ENCODE data around the gene RGP1. TPM values are rescaled to one million over a fixed set of nuclear protein-coding genes. Genes with fewer than 3 reads are reported as not detected.

Gene RGP1
- total RNA-seq, 1 donor from 2014 or later, result 35.7 TPM

- Mint-ChIP-seq H3K27ac (no peak overlapping the region), H3K9me3 (no peaks in the 10 kb centered on the region), H3K4me1 (ENCODE audit: unreplicated experiment) (no peaks in the 10 kb centered on the region), H3K36me3 (no peaks in the 10 kb centered on the region), H3K27me3 (no peaks in the 10 kb centered on the region), H3K4me3 (no peak overlapping the region)
- TF ChIP-seq CTCF (conservative IDR thresholded peaks at IDR 0.05), result no peak
- DNase-seq (ENCODE audit: extremely low spot score, unreplicated experiment), result no peak
These were observed 17.9 kb downstream of the RGP1 start for GRCh38 chr9:35766997-35767396.

GRCh38 chr9:35767458-35767857 is 18.4 kb downstream of the RGP1 start:
- H3K9me3 Mint-ChIP-seq, result no peaks in the 10 kb centered on the region
- H3K4me3 Mint-ChIP-seq, result no peak overlapping the region
- no peaks in the 10 kb centered on the region for H3K36me3 Mint-ChIP-seq
- no peaks in the 10 kb centered on the region for H3K27me3 Mint-ChIP-seq
- H3K4me1 Mint-ChIP-seq (ENCODE audit: unreplicated experiment), result no peaks in the 10 kb centered on the region
- no peak for TF ChIP-seq CTCF (conservative IDR thresholded peaks at IDR 0.05)
- H3K27ac Mint-ChIP-seq, result no peak overlapping the region
- DNase-seq (ENCODE audit: extremely low spot score, unreplicated experiment), result no peak

GRCh38 chr9:35769763-35770162 is 20.7 kb downstream of the RGP1 start:
- no peaks in the 10 kb centered on the region for H3K36me3 Mint-ChIP-seq
- DNase-seq (ENCODE audit: extremely low spot score, unreplicated experiment), result no peak
- no peaks in the 10 kb centered on the region for H3K9me3 Mint-ChIP-seq
- no peak overlapping the region for H3K27ac Mint-ChIP-seq
- no peaks in the 10 kb centered on the region for H3K4me1 Mint-ChIP-seq (ENCODE audit: unreplicated experiment)
- H3K4me3 Mint-ChIP-seq, result no peak overlapping the region
- no peak for TF ChIP-seq CTCF (conservative IDR thresholded peaks at IDR 0.05)
- no peaks in the 10 kb centered on the region for H3K27me3 Mint-ChIP-seq

GRCh38 chr9:35771075-35771433 is 22.0 kb downstream of the RGP1 start:
- H3K27me3 Mint-ChIP-seq, result no peaks in the 10 kb centered on the region
- H3K27ac Mint-ChIP-seq, result no peak overlapping the region
- H3K4me3 Mint-ChIP-seq, result no peak overlapping the region
- peaks cover 10% of the 10 kb centered on the region for H3K4me1 Mint-ChIP-seq (ENCODE audit: unreplicated experiment)
- no peaks in the 10 kb centered on the region for H3K9me3 Mint-ChIP-seq
- no peaks in the 10 kb centered on the region for H3K36me3 Mint-ChIP-seq
- no peak for TF ChIP-seq CTCF (conservative IDR thresholded peaks at IDR 0.05)
- DNase-seq (ENCODE audit: extremely low spot score, unreplicated experiment), result no peak

GRCh38 chr9:35771534-35771933 is 22.4 kb downstream of the RGP1 start:
- no peaks in the 10 kb centered on the region for H3K9me3 Mint-ChIP-seq
- peaks cover 10% of the 10 kb centered on the region for H3K4me1 Mint-ChIP-seq (ENCODE audit: unreplicated experiment)
- H3K27me3 Mint-ChIP-seq, result no peaks in the 10 kb centered on the region
- no peak overlapping the region for H3K4me3 Mint-ChIP-seq
- no peak for DNase-seq (ENCODE audit: extremely low spot score, unreplicated experiment)
- no peak for TF ChIP-seq CTCF (conservative IDR thresholded peaks at IDR 0.05)
- H3K27ac Mint-ChIP-seq, result no peak overlapping the region
- H3K36me3 Mint-ChIP-seq, result no peaks in the 10 kb centered on the region

GRCh38 chr9:35771943-35772342 is 22.9 kb downstream of the RGP1 start:
- H3K27ac Mint-ChIP-seq, result no peak overlapping the region
- no peak for TF ChIP-seq CTCF (conservative IDR thresholded peaks at IDR 0.05)
- H3K9me3 Mint-ChIP-seq, result no peaks in the 10 kb centered on the region
- H3K27me3 Mint-ChIP-seq, result no peaks in the 10 kb centered on the region
- no peaks in the 10 kb centered on the region for H3K36me3 Mint-ChIP-seq
- H3K4me3 Mint-ChIP-seq, result no peak overlapping the region
- H3K4me1 Mint-ChIP-seq (ENCODE audit: unreplicated experiment), result peaks cover 10% of the 10 kb centered on the region
- DNase-seq (ENCODE audit: extremely low spot score, unreplicated experiment), result no peak
